A549 (cell line): Measurements from ENCODE around the gene KRT77. TPM values are rescaled to one million over a fixed set of nuclear protein-coding genes. Genes with fewer than 3 reads are reported as not detected.

Experiments
- ATAC-seq, 2 experiments: fragments of 200-7000 bp in 1 of 2; fragments of >200 bp in 1 of 2; cut with Nextera tagmentation in 1 of 2; cut with Tn5 transposase in 1 of 2; 3 replicates each; pipeline versions ENCODE4 v1.8.0 to v1.9.1; 2018 to 2020; ENCODE audit warnings: mild to moderate bottlenecking in 1 of 2, moderate library complexity in 1 of 2
- CTCF ChIA-PET: fragments of 300-600 bp; sonication (Branson Sonifier 250); formaldehyde crosslinking; extraction: SDS; loops from one replicate; lab custom pipeline; 2021; ENCODE audit warnings: antibody characterized with exemption, inconsistent platforms; lab: Yijun Ruan, JAX
- POLR2A ChIA-PET: fragments of 350-600 bp; formaldehyde crosslinking; extraction: SDS; loops from one replicate; lab custom pipeline; 2021; ENCODE audit warnings: antibody characterized with exemption, inconsistent platforms; lab: Yijun Ruan, JAX
- DNase-seq, 2 experiments: peaks; one replicate each; pipeline versions ENCODE4 v3.0.0 to v3.0.0-alpha.2; 2011 to 2016; ENCODE audit warnings: low read depth in 1 of 2, low spot score in 1 of 2
- FAIRE-seq: peaks from 2 replicates; lab custom pipeline; 2011; peaks lifted over from hg19 to GRCh38; lab: Jason Lieb, UNC
- H3K27ac ChIP-seq, 2 experiments: fragments of >200 bp; sonication (Bioruptor Twin); formaldehyde crosslinking; 3 replicates each; pipeline ENCODE4 v1.5.1; 2016 to 2017
- H3K4me1 ChIP-seq: fragments of >200 bp; sonication (Bioruptor Twin); formaldehyde crosslinking; 3 replicates; pipeline ENCODE4 v1.6.1; 2016
- H3K4me2 ChIP-seq: fragments of >200 bp; sonication (Bioruptor Twin); formaldehyde crosslinking; 3 replicates; pipeline ENCODE4 v1.6.1; 2016
- H3K4me3 ChIP-seq: fragments of >200 bp; sonication (Bioruptor Twin); formaldehyde crosslinking; 3 replicates; pipeline ENCODE4 v1.5.1; 2016
- H3K9me3 ChIP-seq: fragments of >200 bp; sonication (Bioruptor Twin); formaldehyde crosslinking; 3 replicates; pipeline ENCODE4 v1.6.1; 2016
- BCL3 ChIP-seq: fragments of >200 bp; sonication (Bioruptor Twin); formaldehyde crosslinking; IDR thresholded peaks from 3 replicates; pipeline ENCODE4 v1.6.1; 2016
- CBX2 ChIP-seq: fragments of 200-600 bp; sonication (generic); IDR thresholded peaks from 2 replicates; pipeline ENCODE4 v1.6.1; 2016; ENCODE audit warnings: low read depth, mild to moderate bottlenecking, borderline replicate concordance
- CBX8 ChIP-seq: fragments of 200-600 bp; sonication (generic); IDR thresholded peaks from 2 replicates; pipeline ENCODE4 v1.6.1; 2016
- CEBPB ChIP-seq, 2 experiments: fragments of >200 bp in 1 of 2; sonication (Bioruptor Twin) in 1 of 2; formaldehyde crosslinking in 1 of 2; IDR thresholded peaks; 2 replicates each; pipeline ENCODE4 v1.6.1; 2012 to 2016
- CHD4 ChIP-seq: fragments of 200-600 bp; sonication (generic); IDR thresholded peaks from 2 replicates; pipeline ENCODE4 v1.6.1; 2016; ENCODE audit warnings: antibody characterized with exemption, mild to moderate bottlenecking, borderline replicate concordance
- CTCF ChIP-seq: fragments of >200 bp; sonication (Bioruptor Twin); formaldehyde crosslinking; IDR thresholded peaks from 3 replicates; pipeline ENCODE4 v1.5.1; 2016
- EHF ChIP-seq: fragments of 250-450 bp; sonication (Bioruptor Pico); IDR thresholded peaks from 2 replicates; pipeline ENCODE4 v1.5.0; 2020; ENCODE audit warnings: mild to moderate bottlenecking
- ELK1 ChIP-seq: fragments of 150-350 bp; IDR thresholded peaks from 2 replicates; pipeline ENCODE4 v1.6.1; 2014; ENCODE audit warnings: low read depth, mild to moderate bottlenecking, low read length
- HES2 ChIP-seq: fragments of >200 bp; sonication (Bioruptor Twin); formaldehyde crosslinking; IDR thresholded peaks from 2 replicates; pipeline ENCODE4 v1.6.1; 2016
- HEYL ChIP-seq: fragments of 250-450 bp; sonication (Bioruptor Pico); IDR thresholded peaks from 2 replicates; pipeline ENCODE4 v1.8.0; 2021; ENCODE audit warnings: mild to moderate bottlenecking, moderate library complexity
- HOXA7 ChIP-seq: fragments of 250-450 bp; sonication (Bioruptor Pico); IDR thresholded peaks from 2 replicates; pipeline ENCODE4 v1.5.0; 2020; ENCODE audit warnings: mild to moderate bottlenecking, moderate library complexity
- JUN ChIP-seq, 2 experiments: fragments of >200 bp; sonication (Bioruptor Twin); formaldehyde crosslinking; IDR thresholded peaks; 2 replicates in 1 of 2; 3 replicates in 1 of 2; pipeline ENCODE4 v1.6.1; 2016 to 2017
- KDM1A ChIP-seq: fragments of 200-600 bp; sonication (generic); IDR thresholded peaks from 2 replicates; pipeline ENCODE4 v1.6.1; 2016; ENCODE audit warnings: low read depth, mild to moderate bottlenecking
- KDM5A ChIP-seq: fragments of 200-600 bp; sonication (generic); IDR thresholded peaks from 2 replicates; pipeline ENCODE4 v1.6.1; 2016; ENCODE audit warnings: antibody characterized with exemption, mild to moderate bottlenecking
- MAZ ChIP-seq: fragments of 150-350 bp; IDR thresholded peaks from 2 replicates; pipeline ENCODE4 v1.6.1; 2014; ENCODE audit warnings: antibody characterized with exemption, low read depth, low read length, borderline replicate concordance
- MYC ChIP-seq: IDR thresholded peaks from 2 replicates; pipeline ENCODE4 v1.6.1; 2012; ENCODE audit warnings: mild to moderate bottlenecking, inconsistent platforms, low read length, improper control_type of control experiment, borderline replicate concordance
- NR3C1 ChIP-seq: fragments of >200 bp; sonication (Bioruptor Twin); formaldehyde crosslinking; IDR thresholded peaks from 3 replicates; pipeline ENCODE4 v1.6.1; 2017
- PHF8 ChIP-seq: fragments of 200-600 bp; sonication (generic); IDR thresholded peaks from 2 replicates; pipeline ENCODE4 v1.6.1; 2016; ENCODE audit warnings: low read depth, mild to moderate bottlenecking, antibody characterized with exemption, moderate library complexity, borderline replicate concordance
- POLR2A ChIP-seq: IDR thresholded peaks from 2 replicates; pipeline ENCODE4 v1.6.1; 2012; ENCODE audit warnings: mild to moderate bottlenecking, low read length
- POLR2AphosphoS2 ChIP-seq: conservative IDR thresholded peaks from 2 replicates; pipeline ENCODE4 v1.6.1; 2012; ENCODE audit warnings: low read length, improper control_type of control experiment, inconsistent platforms
- RARB ChIP-seq: fragments of 250-450 bp; sonication (Bioruptor Pico); IDR thresholded peaks from 2 replicates; pipeline ENCODE4 v1.8.0; 2021; ENCODE audit warnings: mild to moderate bottlenecking, moderate library complexity
- RCOR1 ChIP-seq: fragments of 150-350 bp; IDR thresholded peaks from 2 replicates; pipeline ENCODE4 v1.6.1; 2014; ENCODE audit warnings: antibody characterized with exemption, low read length, low read depth
- SMC3 ChIP-seq: fragments of >200 bp; sonication (Bioruptor Twin); formaldehyde crosslinking; IDR thresholded peaks from 3 replicates; pipeline ENCODE4 v1.6.1; 2018; ENCODE audit warnings: inconsistent platforms
- TFCP2L1 ChIP-seq: fragments of 250-450 bp; sonication (Bioruptor Pico); IDR thresholded peaks from 2 replicates; pipeline ENCODE4 v1.5.0; 2021; ENCODE audit warnings: mild to moderate bottlenecking
- TP53 ChIP-seq: fragments of 250-450 bp; sonication (Bioruptor Pico); IDR thresholded peaks from 2 replicates; pipeline ENCODE4 v1.5.0; 2021; ENCODE audit warnings: mild to moderate bottlenecking, moderate library complexity
- USF2 ChIP-seq: fragments of 450-650 bp; IDR thresholded peaks from 2 replicates; pipeline ENCODE4 v1.6.1; 2014; ENCODE audit warnings: antibody characterized with exemption
- ZNF302 ChIP-seq: fragments of 250-450 bp; sonication (Bioruptor Pico); IDR thresholded peaks from 2 replicates; pipeline ENCODE4 v1.9.0; 2021; ENCODE audit warnings: inconsistent platforms, mild to moderate bottlenecking, moderate library complexity
- ZSCAN20 ChIP-seq: fragments of 250-450 bp; sonication (Bioruptor Pico); IDR thresholded peaks from 2 replicates; pipeline ENCODE4 v1.8.0; 2022; ENCODE audit warnings: mild to moderate bottlenecking, moderate library complexity
- WGBS: methylation state at CpG from one replicate; pipeline ENCODE4 v1.1.6; 2017; ENCODE audit errors: missing lambda C conversion rate; 5-methylcytosine and 5-hydroxymethylcytosine counted together
- polyA plus RNA-seq, 4 experiments: library from polyadenylated mRNA; depleted of rRNA in 3 of 4; stranded (reverse); fragments of >200 nt; fragmentation: RNase III in 1 of 4; extraction: RNeasy Plus Mini Kit Qiagen cat#74134 plus additional on column Dnase treatment in 1 of 4; gene quantifications; 2 replicates in 3 of 4; 3 replicates in 1 of 4; pipeline ENCODE4 v1.2.3, GENCODE V29; 2011 to 2017

The KRT77 gene
- polyA plus RNA-seq, 2 of the 4 experiments (the other 2 are of a cell fraction) = 0.03 TPM; not detected in 1

GRCh38 chr12:52691841-52692150 is 11.5 kb downstream of the KRT77 start (continued):
- TF ChIP-seq NR3C1 (no peak), BCL3 (no peak), ELK1 (no peak), SMC3 (no peak), ZSCAN20 (CRISPR knock-in tag) (no peak), TFCP2L1 (CRISPR knock-in tag) (no peak)

GRCh38 chr12:52691076-52691840 is 12.1 kb downstream of the KRT77 start:
- FAIRE-seq (no peak), DNase-seq (no peak), ATAC-seq (no peak)
- Histone ChIP-seq H3K9me3 (no peaks in the 10 kb centered on the region), H3K4me3 (no peak overlapping the region), H3K4me2 (no peak overlapping the region), H3K27ac (no peak overlapping the region), H3K4me1 (no peaks in the 10 kb centered on the region)
- POLR2A ChIA-PET = no interaction called here
- TF ChIP-seq ZNF302 (no peak), CBX8 (no peak), CBX2 (no peak), MYC (no peak), HEYL (CRISPR knock-in tag) (no peak), PHF8 (no peak), MAZ (no peak), USF2 (no peak), CEBPB (IDR thresholded peaks at IDR 0.05) (no peak), CTCF (no peak), KDM1A (no peak), CHD4 (no peak)
- WGBS = 81% methylated on average over 45 of the region's 45 CpGs
- CTCF ChIA-PET = interaction anchor here (0.6 to 2.3 kb wide), 3 partner anchors 174 to 179 kb away, joined by 3 to 9 read pairs (median 9); no protein-coding TSS in a partner anchor

- no peak for ATAC-seq
- Histone ChIP-seq H3K4me1 (no peaks in the 10 kb centered on the region), H3K27ac (no peak overlapping the region), H3K4me3 (no peak overlapping the region), H3K9me3 (no peaks in the 10 kb centered on the region), H3K4me2 (no peak overlapping the region)
- WGBS = 70% methylated on average over 8 of the region's 8 CpGs
- TF ChIP-seq EHF (CRISPR knock-in tag) (no peak), HEYL (CRISPR knock-in tag) (no peak), HOXA7 (CRISPR knock-in tag) (no peak), HES2 (no peak), POLR2AphosphoS2 (no peak), USF2 (no peak), TP53 (CRISPR knock-in tag) (no peak), KDM5A (no peak), POLR2A (no peak), JUN (IDR thresholded peaks at IDR 0.05) (no peak), MYC (no peak), CHD4 (no peak), RARB (no peak), RCOR1 (no peak), CEBPB (IDR thresholded peaks at IDR 0.05) (no peak)
- CTCF ChIA-PET = interaction anchor here (0.6 to 1.6 kb wide), 4 partner anchors 143 to 180 kb away, joined by 3 to 9 read pairs (median 3); no protein-coding TSS in a partner anchor
- FAIRE-seq = no peak
- no peak for DNase-seq
- POLR2A ChIA-PET = no interaction called here
Measured at GRCh38 chr12:52690351-52691075, 12.8 kb downstream of the KRT77 start.
